Kidney (tissue), 14 donors: ENCODE results near the gene UNG. TPM values are rescaled to one million over a fixed set of nuclear protein-coding genes. Genes with fewer than 3 reads are reported as not detected.

ENCODE experiments used
- DNase-seq, 5 donors: peaks; one replicate each; pipeline ENCODE4 v3.0.0-alpha.2; 2013 to 2020
- FAIRE-seq: peaks from 2 replicates; lab custom pipeline; 2012; peaks lifted over from hg19 to GRCh38; lab: Jason Lieb, UNC
- H3K27ac ChIP-seq, 2 donors: one replicate each; pipeline ENCODE4 v1.7.0; 2013; ENCODE audit warnings: low read depth in 2 of 2, low read length in 2 of 2, inconsistent platforms in 1 of 2
- H3K27me3 ChIP-seq: one replicate; pipeline ENCODE4 v1.7.1; 2013; ENCODE audit warnings: low read length, inconsistent platforms; ENCODE audit not compliant: control insufficient read depth, insufficient read depth
- H3K36me3 ChIP-seq, 3 donors: one replicate each; pipeline versions ENCODE4 v1.7.0 to v1.7.1; 2013; ENCODE audit warnings: low read length in 3 of 3, control low read depth in 1 of 3, inconsistent platforms in 1 of 3; ENCODE audit not compliant: insufficient read depth in 3 of 3, control insufficient read depth in 2 of 3
- H3K4me1 ChIP-seq, 3 donors: one replicate each; pipeline versions ENCODE4 v1.7.0 to v1.7.1; 2013; ENCODE audit warnings: low read length in 3 of 3, inconsistent platforms in 1 of 3, low read depth in 1 of 3; ENCODE audit not compliant: control insufficient read depth in 2 of 3, insufficient read depth in 2 of 3
- H3K4me3 ChIP-seq, 3 donors: one replicate each; pipeline versions ENCODE4 v1.7.0 to v1.8.1; 2013; ENCODE audit warnings: low read length in 3 of 3, control low read depth in 1 of 3, inconsistent platforms in 1 of 3
- H3K9ac ChIP-seq, 3 donors: one replicate each; pipeline versions ENCODE4 v1.7.0 to v1.7.1; 2013; ENCODE audit warnings: low read length in 3 of 3, control low read depth in 1 of 3, inconsistent platforms in 1 of 3
- H3K9me3 ChIP-seq, 3 donors: one replicate each; pipeline versions ENCODE4 v1.7.0 to v1.7.1; 2013; ENCODE audit warnings: low read length in 3 of 3, control low read depth in 1 of 3, inconsistent platforms in 1 of 3; ENCODE audit not compliant: control insufficient read depth in 2 of 3, insufficient read depth in 1 of 3
- intact Hi-C: fragments of 100-400 bp; cut with DNase I; formaldehyde crosslinking; loops from one replicate; pipeline ENCODE4 v1.11.1; 2022
- polyA plus RNA-seq: library from polyadenylated mRNA; stranded (reverse); fragments of 350-450 nt; fragmentation: Illumina TruSeq; extraction: RNeasy Lipid Tissue Mini Kit (QIAGEN cat#74804); gene quantifications from one replicate; pipeline ENCODE4 v1.2.3, GENCODE V29; 2014; ENCODE audit warnings: low read depth, low replicate concordance; ENCODE audit not compliant: insufficient read depth
- total RNA-seq: library from RNA; stranded (reverse); fragmentation: NEBNext Ultra II Directional; extraction: Animal tissue kit (Norgen Biotek cat#: 25700); gene quantifications from one replicate; pipeline ENCODE4 v1.2.1, GENCODE V29; 2021
- TF ChIP-seq, protein P1 (sequence below): IDR thresholded peaks from 3 replicates; pipeline ENCODE4 v1.5.1; 2012; ENCODE audit warnings: mild to moderate bottlenecking, moderate library complexity, borderline replicate concordance; ENCODE audit not compliant: insufficient read depth; ENCODE audit errors: extremely low read depth
- donor health status: control.
- donor health status: control.
- donor health status: control.
- donor health status: control.
- donor health status: control.
- donor health status: DM: yes; HTN: yes; CAD: no.
- donor health status: Normal renal cell carcinoma (clear cell type).

UNG gene
- total and polyA plus RNA-seq, 2 donors from 2014 or later: 24.9 to 30.3 TPM

- intact Hi-C loops: no loop called here
- Histone ChIP-seq H3K4me3 (peak overlapping the region in 2 of 3 donors; percentile 39 to 41), H3K27ac (no peak overlapping the region), H3K4me1 (peaks cover 7 to 21% (median 20%) of the 10 kb centered on the region in 3 donors), H3K36me3 (peaks cover 0 to 14% (median 0%) of the 10 kb centered on the region in 3 donors), H3K9ac (no peak overlapping the region), H3K9me3 (no peaks in the 10 kb centered on the region), H3K27me3 (no peaks in the 10 kb centered on the region)
- TF ChIP-seq, protein P1, sequence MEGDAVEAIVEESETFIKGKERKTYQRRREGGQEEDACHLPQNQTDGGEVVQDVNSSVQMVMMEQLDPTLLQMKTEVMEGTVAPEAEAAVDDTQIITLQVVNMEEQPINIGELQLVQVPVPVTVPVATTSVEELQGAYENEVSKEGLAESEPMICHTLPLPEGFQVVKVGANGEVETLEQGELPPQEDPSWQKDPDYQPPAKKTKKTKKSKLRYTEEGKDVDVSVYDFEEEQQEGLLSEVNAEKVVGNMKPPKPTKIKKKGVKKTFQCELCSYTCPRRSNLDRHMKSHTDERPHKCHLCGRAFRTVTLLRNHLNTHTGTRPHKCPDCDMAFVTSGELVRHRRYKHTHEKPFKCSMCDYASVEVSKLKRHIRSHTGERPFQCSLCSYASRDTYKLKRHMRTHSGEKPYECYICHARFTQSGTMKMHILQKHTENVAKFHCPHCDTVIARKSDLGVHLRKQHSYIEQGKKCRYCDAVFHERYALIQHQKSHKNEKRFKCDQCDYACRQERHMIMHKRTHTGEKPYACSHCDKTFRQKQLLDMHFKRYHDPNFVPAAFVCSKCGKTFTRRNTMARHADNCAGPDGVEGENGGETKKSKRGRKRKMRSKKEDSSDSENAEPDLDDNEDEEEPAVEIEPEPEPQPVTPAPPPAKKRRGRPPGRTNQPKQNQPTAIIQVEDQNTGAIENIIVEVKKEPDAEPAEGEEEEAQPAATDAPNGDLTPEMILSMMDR: no peak
- no peak for FAIRE-seq
- no peak for DNase-seq
Measured at GRCh38 chr12:109097140-109097434, 310 bp upstream of the UNG start.

DNA sequence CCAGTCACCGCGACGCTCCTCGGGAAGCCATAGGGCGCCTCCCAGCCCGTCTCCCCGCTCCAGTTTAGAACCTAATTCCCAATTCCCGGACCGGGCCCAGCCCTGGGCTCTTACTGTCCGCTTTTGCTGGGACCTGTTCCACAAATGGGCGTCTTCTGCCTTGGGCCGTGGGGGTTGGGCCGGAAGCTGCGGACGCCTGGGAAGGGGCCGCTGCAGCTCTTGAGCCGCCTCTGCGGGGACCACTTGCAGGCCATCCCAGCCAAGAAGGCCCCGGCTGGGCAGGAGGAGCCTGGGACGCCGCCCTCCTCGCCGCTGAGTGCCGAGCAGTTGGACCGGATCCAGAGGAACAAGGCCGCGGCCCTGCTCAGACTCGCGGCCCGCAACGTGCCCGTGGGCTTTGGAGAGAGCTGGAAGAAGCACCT lies 797 bp downstream of the UNG start:
- Histone ChIP-seq H3K36me3 (peaks cover under 1 to 22% (median 1%) of the 10 kb centered on the region in 3 donors), H3K9ac (peak overlapping the region; percentile 66 to 80 (median 68)), H3K4me3 (peak overlapping the region; percentile 75 to 91 (median 80)), H3K27me3 (no peaks in the 10 kb centered on the region), H3K27ac (peak overlapping the region; percentile 80 to 82), H3K9me3 (no peaks in the 10 kb centered on the region), H3K4me1 (peaks cover 3 to 14% (median 13%) of the 10 kb centered on the region in 3 donors)
- TF ChIP-seq, protein P1: no peak
- FAIRE-seq (no peak), DNase-seq (peak in 1 of 5 donors; percentile 93)
- intact Hi-C loops: no loop called here

DNA sequence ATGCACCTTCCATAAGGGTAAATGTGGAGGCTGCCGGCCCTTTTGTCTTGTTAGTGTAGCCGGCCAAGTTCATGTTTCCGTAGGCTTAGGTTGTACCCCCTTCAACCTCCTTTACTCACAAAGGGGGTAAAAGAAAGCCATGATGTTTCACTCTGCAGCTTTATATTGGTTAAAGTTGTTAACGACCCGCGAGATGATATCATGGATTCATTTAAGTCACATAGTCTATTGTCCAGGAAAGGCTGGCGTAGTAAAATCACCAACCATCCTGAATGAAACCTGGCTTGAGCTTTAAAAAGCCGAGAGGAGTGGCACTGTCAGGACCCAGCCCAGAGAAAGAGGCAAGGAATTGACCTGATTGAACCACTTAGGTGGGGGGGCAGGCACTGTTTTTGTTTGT lies 1.3 kb downstream of the UNG start:
- Histone ChIP-seq H3K9me3 (no peaks in the 10 kb centered on the region), H3K27me3 (no peaks in the 10 kb centered on the region), H3K4me1 (peaks cover 3 to 14% (median 9%) of the 10 kb centered on the region in 3 donors), H3K4me3 (peak overlapping the region; percentile 75 to 91 (median 80)), H3K9ac (peak overlapping the region; percentile 66 to 80 (median 68)), H3K27ac (peak overlapping the region; percentile 80 to 82), H3K36me3 (peaks cover 2 to 26% (median 4%) of the 10 kb centered on the region in 3 donors)
- intact Hi-C loops: no loop called here
- TF ChIP-seq, protein P1: no peak
- FAIRE-seq (no peak), DNase-seq (peak in 1 of 5 donors; percentile 37)
